Measurements from ENCODE around the gene DUOXA2. TPM values are rescaled to one million over a fixed set of nuclear protein-coding genes. Genes with fewer than 3 reads are reported as not detected.

DUOXA2 gene
- polyA plus RNA-seq, 1 donor from 2014 or later, result not detected

DNA sequence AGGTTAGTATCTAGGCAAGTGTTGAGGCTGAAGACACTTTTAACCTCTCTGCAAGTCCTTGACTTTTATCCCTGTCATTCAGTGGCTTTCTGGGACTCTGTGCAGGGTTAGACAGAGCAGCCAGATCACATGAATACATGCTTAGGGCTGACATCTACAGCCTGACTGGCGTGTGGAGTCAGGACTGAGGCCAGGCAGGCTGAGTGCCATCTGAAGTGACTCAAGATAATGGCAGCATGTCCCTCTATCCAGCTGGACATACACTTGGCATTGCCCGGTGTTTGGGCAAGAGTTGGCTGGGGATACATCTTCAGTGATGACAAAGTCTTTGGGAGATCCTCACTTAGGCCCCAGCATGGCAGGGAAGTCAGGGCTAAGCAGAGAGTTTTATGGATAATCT is 22.6 kb upstream of the DUOXA2 start:
- TF ChIP-seq MXI1 (conservative IDR thresholded peaks at IDR 0.05; ENCODE audit: poor library complexity, severe bottlenecking) (no peak), POLR2AphosphoS5 (IDR thresholded peaks at IDR 0.05) (no peak), EZH2 (IDR thresholded peaks at IDR 0.05; ENCODE audit: borderline replicate concordance, insufficient read depth, low read length, poor library complexity, severe bottlenecking) (no peak), SMC3 (conservative IDR thresholded peaks at IDR 0.05; ENCODE audit: poor library complexity) (no peak), TAF1 (IDR thresholded peaks at IDR 0.05; ENCODE audit: low read depth) (no peak), EP300 (conservative IDR thresholded peaks at IDR 0.05; ENCODE audit: poor library complexity, severe bottlenecking) (no peak), RAD21 (conservative IDR thresholded peaks at IDR 0.05) (no peak)
- TF ChIP-seq, protein P1, sequence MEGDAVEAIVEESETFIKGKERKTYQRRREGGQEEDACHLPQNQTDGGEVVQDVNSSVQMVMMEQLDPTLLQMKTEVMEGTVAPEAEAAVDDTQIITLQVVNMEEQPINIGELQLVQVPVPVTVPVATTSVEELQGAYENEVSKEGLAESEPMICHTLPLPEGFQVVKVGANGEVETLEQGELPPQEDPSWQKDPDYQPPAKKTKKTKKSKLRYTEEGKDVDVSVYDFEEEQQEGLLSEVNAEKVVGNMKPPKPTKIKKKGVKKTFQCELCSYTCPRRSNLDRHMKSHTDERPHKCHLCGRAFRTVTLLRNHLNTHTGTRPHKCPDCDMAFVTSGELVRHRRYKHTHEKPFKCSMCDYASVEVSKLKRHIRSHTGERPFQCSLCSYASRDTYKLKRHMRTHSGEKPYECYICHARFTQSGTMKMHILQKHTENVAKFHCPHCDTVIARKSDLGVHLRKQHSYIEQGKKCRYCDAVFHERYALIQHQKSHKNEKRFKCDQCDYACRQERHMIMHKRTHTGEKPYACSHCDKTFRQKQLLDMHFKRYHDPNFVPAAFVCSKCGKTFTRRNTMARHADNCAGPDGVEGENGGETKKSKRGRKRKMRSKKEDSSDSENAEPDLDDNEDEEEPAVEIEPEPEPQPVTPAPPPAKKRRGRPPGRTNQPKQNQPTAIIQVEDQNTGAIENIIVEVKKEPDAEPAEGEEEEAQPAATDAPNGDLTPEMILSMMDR (IDR thresholded peaks at IDR 0.05; ENCODE audit: poor library complexity, severe bottlenecking), result no peak
- TF ChIP-seq, protein P2, sequence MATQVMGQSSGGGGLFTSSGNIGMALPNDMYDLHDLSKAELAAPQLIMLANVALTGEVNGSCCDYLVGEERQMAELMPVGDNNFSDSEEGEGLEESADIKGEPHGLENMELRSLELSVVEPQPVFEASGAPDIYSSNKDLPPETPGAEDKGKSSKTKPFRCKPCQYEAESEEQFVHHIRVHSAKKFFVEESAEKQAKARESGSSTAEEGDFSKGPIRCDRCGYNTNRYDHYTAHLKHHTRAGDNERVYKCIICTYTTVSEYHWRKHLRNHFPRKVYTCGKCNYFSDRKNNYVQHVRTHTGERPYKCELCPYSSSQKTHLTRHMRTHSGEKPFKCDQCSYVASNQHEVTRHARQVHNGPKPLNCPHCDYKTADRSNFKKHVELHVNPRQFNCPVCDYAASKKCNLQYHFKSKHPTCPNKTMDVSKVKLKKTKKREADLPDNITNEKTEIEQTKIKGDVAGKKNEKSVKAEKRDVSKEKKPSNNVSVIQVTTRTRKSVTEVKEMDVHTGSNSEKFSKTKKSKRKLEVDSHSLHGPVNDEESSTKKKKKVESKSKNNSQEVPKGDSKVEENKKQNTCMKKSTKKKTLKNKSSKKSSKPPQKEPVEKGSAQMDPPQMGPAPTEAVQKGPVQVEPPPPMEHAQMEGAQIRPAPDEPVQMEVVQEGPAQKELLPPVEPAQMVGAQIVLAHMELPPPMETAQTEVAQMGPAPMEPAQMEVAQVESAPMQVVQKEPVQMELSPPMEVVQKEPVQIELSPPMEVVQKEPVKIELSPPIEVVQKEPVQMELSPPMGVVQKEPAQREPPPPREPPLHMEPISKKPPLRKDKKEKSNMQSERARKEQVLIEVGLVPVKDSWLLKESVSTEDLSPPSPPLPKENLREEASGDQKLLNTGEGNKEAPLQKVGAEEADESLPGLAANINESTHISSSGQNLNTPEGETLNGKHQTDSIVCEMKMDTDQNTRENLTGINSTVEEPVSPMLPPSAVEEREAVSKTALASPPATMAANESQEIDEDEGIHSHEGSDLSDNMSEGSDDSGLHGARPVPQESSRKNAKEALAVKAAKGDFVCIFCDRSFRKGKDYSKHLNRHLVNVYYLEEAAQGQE (IDR thresholded peaks at IDR 0.05; ENCODE audit: borderline replicate concordance), result no peak
- no peaks in the 10 kb centered on the region for H3K9me2 ChIP-seq (ENCODE audit: insufficient read depth, low read length)
- no peak overlapping the region for H2AFZ ChIP-seq (ENCODE audit: low read depth, low read length)
- H3K79me2 ChIP-seq (replicated peaks; ENCODE audit: insufficient read depth, low read length), result no peaks in the 10 kb centered on the region
- no peaks in the 10 kb centered on the region for H3K27me3 ChIP-seq (ENCODE audit: insufficient read depth, low read depth, low read length)
- H4K20me1 ChIP-seq (ENCODE audit: insufficient read depth), result no peaks in the 10 kb centered on the region
- no peak overlapping the region for H3K4me2 ChIP-seq (ENCODE audit: low read length)
- H3K9me3 ChIP-seq (ENCODE audit: low read length), result no peaks in the 10 kb centered on the region
- H3K27ac ChIP-seq (ENCODE audit: low read length), result no peak overlapping the region
- H3K4me3 ChIP-seq (ENCODE audit: low read length), result no peak overlapping the region
- H3F3A ChIP-seq (ENCODE audit: insufficient read depth, low read length, poor library complexity, severe bottlenecking), result no peaks in the 10 kb centered on the region
- H3K36me3 ChIP-seq (ENCODE audit: insufficient read depth, low read length), result no peaks in the 10 kb centered on the region
- no peak overlapping the region for H3K9ac ChIP-seq (ENCODE audit: low read length)

DNA sequence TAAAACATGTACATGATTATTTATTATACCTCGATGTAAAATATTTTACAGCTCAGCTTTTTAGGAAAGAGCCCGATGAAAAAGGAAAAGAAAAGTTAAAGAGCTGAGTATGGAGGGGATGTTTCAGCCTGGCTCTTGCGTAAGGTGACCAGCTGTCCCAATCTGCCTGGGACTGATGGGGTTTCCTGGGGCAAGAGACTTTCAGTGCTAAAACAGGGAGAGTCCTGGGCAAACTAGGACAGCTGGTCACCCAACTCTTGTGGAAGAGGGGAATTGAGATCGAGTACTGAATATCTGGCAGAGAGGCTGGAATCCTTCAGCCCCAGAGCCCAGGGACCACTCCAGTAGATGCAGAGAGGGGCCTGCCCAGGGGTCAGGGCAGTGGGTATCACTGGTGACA is 21.1 kb upstream of the DUOXA2 start:
- no peaks in the 10 kb centered on the region for H3K27me3 ChIP-seq (ENCODE audit: insufficient read depth, low read depth, low read length)
- H3K79me2 ChIP-seq (replicated peaks; ENCODE audit: insufficient read depth, low read length), result no peaks in the 10 kb centered on the region
- no peak overlapping the region for H2AFZ ChIP-seq (ENCODE audit: low read depth, low read length)
- H3K4me2 ChIP-seq (ENCODE audit: low read length), result no peak overlapping the region
- no peak overlapping the region for H3K4me3 ChIP-seq (ENCODE audit: low read length)
- H3K27ac ChIP-seq (ENCODE audit: low read length), result no peak overlapping the region
- TF ChIP-seq POLR2AphosphoS5 (IDR thresholded peaks at IDR 0.05) (no peak), SMC3 (conservative IDR thresholded peaks at IDR 0.05; ENCODE audit: poor library complexity) (no peak), EZH2 (IDR thresholded peaks at IDR 0.05; ENCODE audit: borderline replicate concordance, insufficient read depth, low read length, poor library complexity, severe bottlenecking) (no peak), MXI1 (conservative IDR thresholded peaks at IDR 0.05; ENCODE audit: poor library complexity, severe bottlenecking) (no peak), EP300 (conservative IDR thresholded peaks at IDR 0.05; ENCODE audit: poor library complexity, severe bottlenecking) (no peak), TAF1 (IDR thresholded peaks at IDR 0.05; ENCODE audit: low read depth) (no peak), RAD21 (conservative IDR thresholded peaks at IDR 0.05) (no peak)
- TF ChIP-seq, protein P1 (IDR thresholded peaks at IDR 0.05; ENCODE audit: poor library complexity, severe bottlenecking), result no peak
- TF ChIP-seq, protein P2 (IDR thresholded peaks at IDR 0.05; ENCODE audit: borderline replicate concordance), result no peak
- no peaks in the 10 kb centered on the region for H3K9me3 ChIP-seq (ENCODE audit: low read length)
- H3F3A ChIP-seq (ENCODE audit: insufficient read depth, low read length, poor library complexity, severe bottlenecking), result no peaks in the 10 kb centered on the region
- H3K9ac ChIP-seq (ENCODE audit: low read length), result no peak overlapping the region
- H4K20me1 ChIP-seq (ENCODE audit: insufficient read depth), result no peaks in the 10 kb centered on the region
- H3K9me2 ChIP-seq (ENCODE audit: insufficient read depth, low read length), result no peaks in the 10 kb centered on the region
- no peaks in the 10 kb centered on the region for H3K36me3 ChIP-seq (ENCODE audit: insufficient read depth, low read length)
